Measurements from ENCODE around the gene SLC27A3. TPM values are rescaled to one million over a fixed set of nuclear protein-coding genes. Genes with fewer than 3 reads are reported as not detected.

Gene SLC27A3
- total and polyA plus RNA-seq, 10 of the 15 experiments (the other 5 are each of a cell fraction or from before 2014, with no cell fraction given), result 2.6 to 18.1 (median 8.3) TPM

GRCh38 chr1:153771841-153772593 lies 3.2 kb upstream of the SLC27A3 start:
- WGBS (ENCODE audit: insufficient coverage, insufficient replicate concordance, low lambda C conversion rate, missing lambda C conversion rate), result 75% methylated on average over 21 of the region's 21 CpGs
- H3K9ac ChIP-seq (ENCODE audit: control insufficient read depth, insufficient read depth, low read length), result no peak overlapping the region
- POLR2A ChIA-PET, result no interaction called here
- SMC1A ChIA-PET (ENCODE audit: uncharacterized antibody, unreplicated experiment), result no interaction called here
- no TSS peak for BruUV-seq (replicated peaks)
- in situ Hi-C loops (cut with MboI), result no loop called here
- peaks cover 33% of the 10 kb centered on the region in 2 experiments for H3K36me3 ChIP-seq (ENCODE audit: control insufficient read depth in 2 of 2, insufficient read depth in 2 of 2, low read length in 1 of 2)
- H2AFZ ChIP-seq (ENCODE audit: control insufficient read depth, low read depth, low read length), result no peak overlapping the region
- no peaks in the 10 kb centered on the region for H4K20me1 ChIP-seq (ENCODE audit: control insufficient read depth, insufficient read depth)
- TF ChIP-seq POLR2AphosphoS2 (IDR thresholded peaks at IDR 0.05; ENCODE audit: low read depth, low read length), result no peak
- TF ChIP-seq ZNF217 (IDR thresholded peaks at IDR 0.05), result no peak
- no peak for TF ChIP-seq ZBTB33 (IDR thresholded peaks at IDR 0.05)
- no peak for TF ChIP-seq SREBF2 (IDR thresholded peaks at IDR 0.05; ENCODE audit: low read length)
- TF ChIP-seq YY1 (IDR thresholded peaks at IDR 0.05; ENCODE audit: low read depth, low read length), result no peak
- TF ChIP-seq CTCF (IDR thresholded peaks at IDR 0.05 in 2 of 3, conservative IDR thresholded peaks at IDR 0.05 in 1 of 3; ENCODE audit: control insufficient read depth in 2 of 3, extremely low read depth in 1 of 3, insufficient read depth in 1 of 3, low read depth in 3 of 3, low read length in 3 of 3), result peak; percentile 47 to 51 (median 48)
- TF ChIP-seq BCLAF1 (IDR thresholded peaks at IDR 0.05), result no peak
- no peak for TF ChIP-seq POU2F2 (IDR thresholded peaks at IDR 0.05; ENCODE audit: borderline replicate concordance, low read depth, low read length)
- peak; percentile 31; the same call in 1 of the 2 replicates for TF ChIP-seq RAD21 (IDR thresholded peaks at IDR 0.05; ENCODE audit: insufficient read depth, low read depth, low read length)
- RAD21 ChIA-PET (ENCODE audit: unreplicated experiment), result interaction anchor here (0.6 to 1.2 kb wide), 3 partner anchors 33 to 99 kb away, joined by 3 to 4 read pairs (median 3); no protein-coding TSS in a partner anchor
- H3K27me3 ChIP-seq (replicated peaks in 1 of 2; ENCODE audit: control insufficient read depth in 2 of 2, insufficient read depth in 2 of 2, low read length in 1 of 2), result no peaks in the 10 kb centered on the region
- H3K4me1 ChIP-seq (ENCODE audit: control insufficient read depth, insufficient read depth, low read length), result peaks cover 3% of the 10 kb centered on the region
- H3K4me3 ChIP-seq, result no peak overlapping the region
- no peak overlapping the region for H3K27ac ChIP-seq (ENCODE audit: control insufficient read depth, insufficient read depth)
- FAIRE-seq (no peak), DNase-seq (ENCODE audit: low read depth, low spot score) (no peak), ATAC-seq (no peak)
- no peaks in the 10 kb centered on the region for H3K79me2 ChIP-seq (ENCODE audit: control insufficient read depth, insufficient read depth, low read length)
- H3K4me2 ChIP-seq (ENCODE audit: control insufficient read depth, insufficient read depth), result no peak overlapping the region
- intact Hi-C loops (cut with micrococcal nuclease; ENCODE audit: unreplicated experiment), result loop anchor here (2.0 kb wide), 1 partner anchor 95 kb away; no protein-coding TSS in a partner anchor
- CTCF ChIA-PET, result interaction anchor here (0.6 to 3.2 kb wide), 5 partner anchors 32 to 94 kb away, joined by 3 to 18 read pairs (median 4); partner anchors contain the start of gene NPR1
- H3K9me3 ChIP-seq (replicated peaks; ENCODE audit: control insufficient read depth, insufficient read depth, low read length), result no peaks in the 10 kb centered on the region

Measured in GM12878 (cell line).